Fibroblast of lung (primary cell): ENCODE results near the gene YJEFN3. TPM values are rescaled to one million over a fixed set of nuclear protein-coding genes. Genes with fewer than 3 reads are reported as not detected.

ENCODE experiments used
- DNase-seq, 2 donors: peaks; one replicate each; pipeline versions ENCODE4 v3.0.0 to v3.0.0-alpha.2; 2010; ENCODE audit warnings: low read depth in 2 of 2
- H2AFZ ChIP-seq: 2 replicates; pipeline ENCODE4 v1.5.1; 2012; ENCODE audit warnings: low read length, control low read depth, inconsistent platforms
- H3K27ac ChIP-seq: 2 replicates; pipeline ENCODE4 v1.5.1; 2011; ENCODE audit warnings: low read length, control low read depth; ENCODE audit not compliant: insufficient read depth
- H3K27me3 ChIP-seq: 2 replicates; pipeline ENCODE4 v1.5.1; 2011; ENCODE audit warnings: mild to moderate bottlenecking, low read length; ENCODE audit not compliant: control insufficient read depth, insufficient read depth
- H3K36me3 ChIP-seq: 2 replicates; pipeline ENCODE4 v1.5.1; 2011; ENCODE audit warnings: low read length; ENCODE audit not compliant: control insufficient read depth, insufficient read depth
- H3K4me1 ChIP-seq: 2 replicates; pipeline ENCODE4 v1.5.1; 2011; ENCODE audit warnings: low read length; ENCODE audit not compliant: control insufficient read depth, insufficient read depth; ENCODE audit errors: extremely low read depth
- H3K4me2 ChIP-seq: 2 replicates; pipeline ENCODE4 v1.5.1; 2011; ENCODE audit warnings: low read length, control low read depth; ENCODE audit not compliant: insufficient read depth; ENCODE audit errors: extremely low read depth
- H3K4me3 ChIP-seq, 4 experiments: fragments of 200-600 bp in 1 of 4; sonication (generic) in 1 of 4; replicated peaks in 1 of 4; 2 replicates each; pipeline ENCODE4 v1.5.1; 2011 to 2016; ENCODE audit warnings: low read length in 4 of 4, low read depth in 3 of 4, mild to moderate bottlenecking in 3 of 4, control low read depth in 2 of 4, inconsistent platforms in 1 of 4, mixed read lengths in 1 of 4; ENCODE audit not compliant: insufficient read depth in 1 of 4; ENCODE audit errors: control extremely low read depth in 1 of 4
- H3K79me2 ChIP-seq: 2 replicates; pipeline ENCODE4 v1.5.1; 2012; ENCODE audit warnings: mild to moderate bottlenecking, low read length, inconsistent platforms; ENCODE audit not compliant: control insufficient read depth, insufficient read depth
- H3K9ac ChIP-seq: 2 replicates; pipeline ENCODE4 v1.5.1; 2011; ENCODE audit warnings: mild to moderate bottlenecking, low read length, control low read depth; ENCODE audit not compliant: insufficient read depth
- H3K9me3 ChIP-seq: 2 replicates; pipeline ENCODE4 v1.5.1; 2012; ENCODE audit warnings: low read depth, low read length; ENCODE audit not compliant: control insufficient read depth, insufficient read depth
- H4K20me1 ChIP-seq: 2 replicates; pipeline ENCODE4 v1.5.1; 2011; ENCODE audit warnings: low read length; ENCODE audit not compliant: control insufficient read depth, insufficient read depth; ENCODE audit errors: extremely low read depth
- EZH2 ChIP-seq: IDR thresholded peaks from 2 replicates; pipeline ENCODE4 v1.5.1; 2012; ENCODE audit warnings: low read length, control low read depth, mild to moderate bottlenecking; ENCODE audit errors: missing control alignments
- polyA plus RNA-seq, 2 donors: library from polyadenylated mRNA; depleted of rRNA in 1 of 2; stranded (reverse) in 1 of 2; unstranded in 1 of 2; fragments of >200 nt; gene quantifications; 2 replicates each; pipeline ENCODE4 v1.2.1, GENCODE V29; 2011 to 2012; ENCODE audit warnings: missing spikeins in 1 of 2
- total RNA-seq: library from RNA; depleted of rRNA; stranded (reverse); fragments of >200 nt; gene quantifications from 2 replicates; pipeline ENCODE4 v1.2.1, GENCODE V29; 2014
- TF ChIP-seq, protein P1 (sequence below), 2 donors: IDR thresholded peaks in 1 of 2; conservative IDR thresholded peaks in 1 of 2; 1 replicate in 1 of 2; 2 replicates in 1 of 2; pipeline ENCODE4 v1.5.1; 2011 to 2012; ENCODE audit warnings: low read length in 2 of 2, control low read depth in 1 of 2, inconsistent platforms in 1 of 2, low read depth in 1 of 2, mild to moderate bottlenecking in 1 of 2

Gene YJEFN3
- total and polyA plus RNA-seq, 2 donors (not counting 1 experiment from before 2014, with no cell fraction given): 0.50 to 0.62 TPM

- TF ChIP-seq, protein P1, sequence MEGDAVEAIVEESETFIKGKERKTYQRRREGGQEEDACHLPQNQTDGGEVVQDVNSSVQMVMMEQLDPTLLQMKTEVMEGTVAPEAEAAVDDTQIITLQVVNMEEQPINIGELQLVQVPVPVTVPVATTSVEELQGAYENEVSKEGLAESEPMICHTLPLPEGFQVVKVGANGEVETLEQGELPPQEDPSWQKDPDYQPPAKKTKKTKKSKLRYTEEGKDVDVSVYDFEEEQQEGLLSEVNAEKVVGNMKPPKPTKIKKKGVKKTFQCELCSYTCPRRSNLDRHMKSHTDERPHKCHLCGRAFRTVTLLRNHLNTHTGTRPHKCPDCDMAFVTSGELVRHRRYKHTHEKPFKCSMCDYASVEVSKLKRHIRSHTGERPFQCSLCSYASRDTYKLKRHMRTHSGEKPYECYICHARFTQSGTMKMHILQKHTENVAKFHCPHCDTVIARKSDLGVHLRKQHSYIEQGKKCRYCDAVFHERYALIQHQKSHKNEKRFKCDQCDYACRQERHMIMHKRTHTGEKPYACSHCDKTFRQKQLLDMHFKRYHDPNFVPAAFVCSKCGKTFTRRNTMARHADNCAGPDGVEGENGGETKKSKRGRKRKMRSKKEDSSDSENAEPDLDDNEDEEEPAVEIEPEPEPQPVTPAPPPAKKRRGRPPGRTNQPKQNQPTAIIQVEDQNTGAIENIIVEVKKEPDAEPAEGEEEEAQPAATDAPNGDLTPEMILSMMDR (conservative IDR thresholded peaks at IDR 0.05 in 1 of 2, IDR thresholded peaks at IDR 0.05 in 1 of 2; ENCODE audit: low read depth in 1 of 2, low read length in 2 of 2): no peak
- TF ChIP-seq EZH2: no peak
- no peak overlapping the region for H2AFZ ChIP-seq
- no peak overlapping the region for H3K27ac ChIP-seq
- no peak for DNase-seq
- no peaks in the 10 kb centered on the region for H3K79me2 ChIP-seq
- H3K4me2 ChIP-seq: no peak overlapping the region
- peaks cover 5% of the 10 kb centered on the region for H3K36me3 ChIP-seq
- H3K4me3 ChIP-seq: no peak overlapping the region
- H3K9me3 ChIP-seq: no peaks in the 10 kb centered on the region
- H3K9ac ChIP-seq: no peak overlapping the region
- no peaks in the 10 kb centered on the region for H3K4me1 ChIP-seq
- H4K20me1 ChIP-seq: no peaks in the 10 kb centered on the region
- no peaks in the 10 kb centered on the region for H3K27me3 ChIP-seq
These were observed 1.9 kb upstream of the YJEFN3 start for GRCh38 chr19:19526581-19527370.

DNA sequence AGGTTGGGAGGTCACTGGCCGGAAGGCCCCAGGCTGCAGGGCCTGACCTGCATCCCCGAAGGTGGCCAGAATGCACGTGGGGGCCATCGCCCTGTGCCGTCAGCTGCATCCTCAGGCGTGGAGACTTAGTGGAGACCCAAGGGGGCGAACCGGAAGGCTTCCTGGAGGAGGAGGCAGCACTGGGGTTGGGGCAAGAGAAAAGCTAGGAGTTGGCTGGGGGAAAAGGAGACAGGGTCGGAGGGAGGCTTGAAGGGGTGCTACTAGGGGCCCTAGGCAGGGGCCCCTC is 1.4 kb upstream of the YJEFN3 start:
- no peak overlapping the region for H2AFZ ChIP-seq
- no peaks in the 10 kb centered on the region for H3K79me2 ChIP-seq
- H3K27me3 ChIP-seq: no peaks in the 10 kb centered on the region
- H3K4me2 ChIP-seq: no peak overlapping the region
- TF ChIP-seq EZH2: no peak
- TF ChIP-seq, protein P1 (conservative IDR thresholded peaks at IDR 0.05 in 1 of 2, IDR thresholded peaks at IDR 0.05 in 1 of 2; ENCODE audit: low read depth in 1 of 2, low read length in 2 of 2): no peak
- H3K9ac ChIP-seq: no peak overlapping the region
- H3K9me3 ChIP-seq: no peaks in the 10 kb centered on the region
- no peaks in the 10 kb centered on the region for H4K20me1 ChIP-seq
- peaks cover 5% of the 10 kb centered on the region for H3K36me3 ChIP-seq
- H3K4me1 ChIP-seq: no peaks in the 10 kb centered on the region
- H3K27ac ChIP-seq: no peak overlapping the region
- no peak overlapping the region for H3K4me3 ChIP-seq
- no peak for DNase-seq

GRCh38 chr19:19527674-19528625 is 761 bp upstream of the YJEFN3 start:
- Histone ChIP-seq H3K4me1 (no peaks in the 10 kb centered on the region), H4K20me1 (no peaks in the 10 kb centered on the region), H3K4me3 (no peak overlapping the region), H3K79me2 (no peaks in the 10 kb centered on the region), H3K4me2 (no peak overlapping the region), H3K9ac (no peak overlapping the region), H3K27me3 (no peaks in the 10 kb centered on the region), H3K36me3 (peaks cover 5% of the 10 kb centered on the region), H3K9me3 (no peaks in the 10 kb centered on the region), H2AFZ (no peak overlapping the region), H3K27ac (no peak overlapping the region)
- DNase-seq: no peak
- no peak for TF ChIP-seq EZH2
- TF ChIP-seq, protein P1 (conservative IDR thresholded peaks at IDR 0.05 in 1 of 2, IDR thresholded peaks at IDR 0.05 in 1 of 2; ENCODE audit: low read depth in 1 of 2, low read length in 2 of 2): no peak
